Measurements from ENCODE around the gene IL9R. TPM values are rescaled to one million over a fixed set of nuclear protein-coding genes. Genes with fewer than 3 reads are reported as not detected.
"Not testable (repeated sequence)": the region's sequence is repeated elsewhere in the genome, so short reads cannot be mapped to it uniquely, and the experiment has no call there.

Gene IL9R
- polyA plus RNA-seq, 1 donor: 0.48 TPM

GRCh38 chrX:155967653-155968325 is 29.7 kb upstream of the IL9R start:
- Histone ChIP-seq H3K4me1 (ENCODE audit: control insufficient read depth, insufficient read depth, low read length) (no peaks in the 10 kb centered on the region), H3K36me3 (ENCODE audit: control insufficient read depth, insufficient read depth, low read length) (no peaks in the 10 kb centered on the region)
- WGBS (ENCODE audit: insufficient coverage, low lambda C conversion rate): no CpG with 5 or more reads among the region's 3 CpGs

GRCh38 chrX:155968326-155968661 is 29.2 kb upstream of the IL9R start:
- Histone ChIP-seq H3K9me3 (ENCODE audit: control insufficient read depth, low read depth, low read length) (no peaks in the 10 kb centered on the region), H3K4me1 (ENCODE audit: control insufficient read depth, insufficient read depth, low read length) (no peaks in the 10 kb centered on the region), H3K36me3 (ENCODE audit: control insufficient read depth, insufficient read depth, low read length) (no peaks in the 10 kb centered on the region), H3K27me3 (ENCODE audit: control insufficient read depth, insufficient read depth, low read length) (no peaks in the 10 kb centered on the region), H3K4me3 (ENCODE audit: low read length) (no peak overlapping the region), H3K27ac (ENCODE audit: low read length) (no peak overlapping the region)
- DNase-seq: no peak
- WGBS (ENCODE audit: insufficient coverage, low lambda C conversion rate): no CpG with 5 or more reads among the region's 1 CpG

More at GRCh38 chrX:155967653-155968325, 29.7 kb upstream of the IL9R start:
- H3K4me3 ChIP-seq (ENCODE audit: low read length): no peak overlapping the region
- DNase-seq: no peak
- H3K9me3 ChIP-seq (ENCODE audit: control insufficient read depth, low read depth, low read length): no peaks in the 10 kb centered on the region
- no peaks in the 10 kb centered on the region for H3K27me3 ChIP-seq (ENCODE audit: control insufficient read depth, insufficient read depth, low read length)
- no peak overlapping the region for H3K27ac ChIP-seq (ENCODE audit: low read length)

- Histone ChIP-seq H3K36me3 (ENCODE audit: control insufficient read depth, insufficient read depth, low read length) (no peaks in the 10 kb centered on the region), H3K27ac (ENCODE audit: low read length) (no peak overlapping the region), H3K4me1 (ENCODE audit: control insufficient read depth, insufficient read depth, low read length) (no peaks in the 10 kb centered on the region), H3K4me3 (ENCODE audit: low read length) (no peak overlapping the region), H3K9me3 (ENCODE audit: control insufficient read depth, low read depth, low read length) (no peaks in the 10 kb centered on the region), H3K27me3 (ENCODE audit: control insufficient read depth, insufficient read depth, low read length) (no peaks in the 10 kb centered on the region)
- no peak for DNase-seq
- WGBS (ENCODE audit: insufficient coverage, low lambda C conversion rate): no CpG with 5 or more reads among the region's 5 CpGs
Observed at GRCh38 chrX:155968791-155969190, 28.7 kb upstream of the IL9R start.

GRCh38 chrX:155971658-155972057 is 25.8 kb upstream of the IL9R start:
- not testable (repeated sequence) for H3K9me3 ChIP-seq (ENCODE audit: control insufficient read depth, low read depth, low read length); H3K27ac ChIP-seq (ENCODE audit: low read length); DNase-seq; H3K27me3 ChIP-seq (ENCODE audit: control insufficient read depth, insufficient read depth, low read length); H3K4me3 ChIP-seq (ENCODE audit: low read length); H3K36me3 ChIP-seq (ENCODE audit: control insufficient read depth, insufficient read depth, low read length); H3K4me1 ChIP-seq (ENCODE audit: control insufficient read depth, insufficient read depth, low read length)
- WGBS (ENCODE audit: insufficient coverage, low lambda C conversion rate): no CpG with 5 or more reads among the region's 5 CpGs

- H3K9me3 ChIP-seq (ENCODE audit: control insufficient read depth, low read depth, low read length); H3K27me3 ChIP-seq (ENCODE audit: control insufficient read depth, insufficient read depth, low read length); H3K4me1 ChIP-seq (ENCODE audit: control insufficient read depth, insufficient read depth, low read length); H3K27ac ChIP-seq (ENCODE audit: low read length); DNase-seq; H3K4me3 ChIP-seq (ENCODE audit: low read length); H3K36me3 ChIP-seq (ENCODE audit: control insufficient read depth, insufficient read depth, low read length): not testable (repeated sequence)
- no CpG with 5 or more reads among the region's 7 CpGs for WGBS (ENCODE audit: insufficient coverage, low lambda C conversion rate)
Observed at GRCh38 chrX:155972241-155972640, 25.3 kb upstream of the IL9R start.

- Histone ChIP-seq H3K4me1 (ENCODE audit: control insufficient read depth, insufficient read depth, low read length) (no peaks in the 10 kb centered on the region), H3K27ac (ENCODE audit: low read length) (no peak overlapping the region), H3K9me3 (ENCODE audit: control insufficient read depth, low read depth, low read length) (no peaks in the 10 kb centered on the region), H3K36me3 (ENCODE audit: control insufficient read depth, insufficient read depth, low read length) (no peaks in the 10 kb centered on the region), H3K27me3 (ENCODE audit: control insufficient read depth, insufficient read depth, low read length) (no peaks in the 10 kb centered on the region), H3K4me3 (ENCODE audit: low read length) (no peak overlapping the region)
- no peak for DNase-seq
- WGBS (ENCODE audit: insufficient coverage, low lambda C conversion rate): 80% methylated on average over 1 of the region's 2 CpGs
Observed at GRCh38 chrX:155983326-155983725, 14.2 kb upstream of the IL9R start.

- H3K27me3 ChIP-seq (ENCODE audit: control insufficient read depth, insufficient read depth, low read length): no peaks in the 10 kb centered on the region
- no peaks in the 10 kb centered on the region for H3K4me1 ChIP-seq (ENCODE audit: control insufficient read depth, insufficient read depth, low read length)
- no peak overlapping the region for H3K27ac ChIP-seq (ENCODE audit: low read length)
- no CpG with 5 or more reads among the region's 2 CpGs for WGBS (ENCODE audit: insufficient coverage, low lambda C conversion rate)
- no peak overlapping the region for H3K4me3 ChIP-seq (ENCODE audit: low read length)
- H3K36me3 ChIP-seq (ENCODE audit: control insufficient read depth, insufficient read depth, low read length): no peaks in the 10 kb centered on the region
- H3K9me3 ChIP-seq (ENCODE audit: control insufficient read depth, low read depth, low read length): no peaks in the 10 kb centered on the region
- peak in 1 of 2 donors; percentile 45 for DNase-seq
Observed at GRCh38 chrX:155985208-155985607, 12.3 kb upstream of the IL9R start.

GRCh38 chrX:155986995-155987394 is 10.5 kb upstream of the IL9R start:
- H3K27ac ChIP-seq (ENCODE audit: low read length); H3K27me3 ChIP-seq (ENCODE audit: control insufficient read depth, insufficient read depth, low read length); H3K36me3 ChIP-seq (ENCODE audit: control insufficient read depth, insufficient read depth, low read length); DNase-seq; H3K9me3 ChIP-seq (ENCODE audit: control insufficient read depth, low read depth, low read length); H3K4me1 ChIP-seq (ENCODE audit: control insufficient read depth, insufficient read depth, low read length); H3K4me3 ChIP-seq (ENCODE audit: low read length): not testable (repeated sequence)
- WGBS (ENCODE audit: insufficient coverage, low lambda C conversion rate): no CpG with 5 or more reads among the region's 2 CpGs

- H3K4me3 ChIP-seq (ENCODE audit: low read length): no peak overlapping the region
- no peak overlapping the region for H3K27ac ChIP-seq (ENCODE audit: low read length)
- no peaks in the 10 kb centered on the region for H3K36me3 ChIP-seq (ENCODE audit: control insufficient read depth, insufficient read depth, low read length)
- H3K27me3 ChIP-seq (ENCODE audit: control insufficient read depth, insufficient read depth, low read length): no peaks in the 10 kb centered on the region
- DNase-seq: no peak
- no peaks in the 10 kb centered on the region for H3K4me1 ChIP-seq (ENCODE audit: control insufficient read depth, insufficient read depth, low read length)
- WGBS (ENCODE audit: insufficient coverage, low lambda C conversion rate): 60% methylated on average over 1 of the region's 4 CpGs
- H3K9me3 ChIP-seq (ENCODE audit: control insufficient read depth, low read depth, low read length): no peaks in the 10 kb centered on the region
Observed at GRCh38 chrX:155988859-155989258, 8.6 kb upstream of the IL9R start.

- Histone ChIP-seq H3K27me3 (ENCODE audit: control insufficient read depth, insufficient read depth, low read length) (no peaks in the 10 kb centered on the region), H3K36me3 (ENCODE audit: control insufficient read depth, insufficient read depth, low read length) (no peaks in the 10 kb centered on the region), H3K4me1 (ENCODE audit: control insufficient read depth, insufficient read depth, low read length) (no peaks in the 10 kb centered on the region), H3K4me3 (ENCODE audit: low read length) (no peak overlapping the region), H3K9me3 (ENCODE audit: control insufficient read depth, low read depth, low read length) (no peaks in the 10 kb centered on the region), H3K27ac (ENCODE audit: low read length) (no peak overlapping the region)
- WGBS (ENCODE audit: insufficient coverage, low lambda C conversion rate): no CpG with 5 or more reads among the region's 2 CpGs
- DNase-seq: peak in 1 of 2 donors; percentile 13
Observed at GRCh38 chrX:155993421-155993820, 4.1 kb upstream of the IL9R start.

- H3K27ac ChIP-seq (ENCODE audit: low read length): no peak overlapping the region
- no peaks in the 10 kb centered on the region for H3K9me3 ChIP-seq (ENCODE audit: control insufficient read depth, low read depth, low read length)
- no peaks in the 10 kb centered on the region for H3K27me3 ChIP-seq (ENCODE audit: control insufficient read depth, insufficient read depth, low read length)
- DNase-seq: no peak
- H3K36me3 ChIP-seq (ENCODE audit: control insufficient read depth, insufficient read depth, low read length): no peaks in the 10 kb centered on the region
- H3K4me1 ChIP-seq (ENCODE audit: control insufficient read depth, insufficient read depth, low read length): no peaks in the 10 kb centered on the region
- no peak overlapping the region for H3K4me3 ChIP-seq (ENCODE audit: low read length)
Observed at GRCh38 chrX:155995321-155995875, 2.1 kb upstream of the IL9R start.

All from large intestine (tissue), 3 donors.